ENCODE data around the gene CDH2. TPM values are rescaled to one million over a fixed set of nuclear protein-coding genes. Genes with fewer than 3 reads are reported as not detected.

The CDH2 gene
- total and polyA plus RNA-seq, 7 donors: under 0.01 to 8.2 (median 5.6) TPM; not detected in 1

DNA sequence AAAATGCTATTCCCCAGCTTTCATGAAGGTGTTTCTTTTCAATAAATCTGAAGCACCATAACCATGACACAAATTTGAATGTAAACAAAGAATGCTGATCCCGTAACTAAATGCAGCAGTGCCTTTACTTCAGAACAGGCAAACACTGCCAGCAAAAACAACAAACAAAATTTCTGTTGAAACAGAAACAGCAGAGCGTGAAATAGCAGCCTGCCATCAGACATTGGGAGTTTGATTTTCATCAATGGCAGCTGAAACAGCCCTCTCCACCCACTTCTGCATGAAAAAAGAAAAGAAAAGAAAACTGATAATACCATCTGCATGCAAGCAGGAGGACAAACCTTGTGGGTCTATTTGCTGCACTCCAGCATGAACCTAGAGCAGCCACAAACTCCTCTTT, 128.3 kb downstream of the CDH2 start:
- Histone ChIP-seq H3K27ac (no peak overlapping the region), H3K4me1 (no peaks in the 10 kb centered on the region), H3K36me3 (no peaks in the 10 kb centered on the region), H3K27me3 (no peaks in the 10 kb centered on the region), H3K4me3 (no peak overlapping the region), H3K9me3 (no peaks in the 10 kb centered on the region)
- no peak for DNase-seq
- TF ChIP-seq, protein P1, sequence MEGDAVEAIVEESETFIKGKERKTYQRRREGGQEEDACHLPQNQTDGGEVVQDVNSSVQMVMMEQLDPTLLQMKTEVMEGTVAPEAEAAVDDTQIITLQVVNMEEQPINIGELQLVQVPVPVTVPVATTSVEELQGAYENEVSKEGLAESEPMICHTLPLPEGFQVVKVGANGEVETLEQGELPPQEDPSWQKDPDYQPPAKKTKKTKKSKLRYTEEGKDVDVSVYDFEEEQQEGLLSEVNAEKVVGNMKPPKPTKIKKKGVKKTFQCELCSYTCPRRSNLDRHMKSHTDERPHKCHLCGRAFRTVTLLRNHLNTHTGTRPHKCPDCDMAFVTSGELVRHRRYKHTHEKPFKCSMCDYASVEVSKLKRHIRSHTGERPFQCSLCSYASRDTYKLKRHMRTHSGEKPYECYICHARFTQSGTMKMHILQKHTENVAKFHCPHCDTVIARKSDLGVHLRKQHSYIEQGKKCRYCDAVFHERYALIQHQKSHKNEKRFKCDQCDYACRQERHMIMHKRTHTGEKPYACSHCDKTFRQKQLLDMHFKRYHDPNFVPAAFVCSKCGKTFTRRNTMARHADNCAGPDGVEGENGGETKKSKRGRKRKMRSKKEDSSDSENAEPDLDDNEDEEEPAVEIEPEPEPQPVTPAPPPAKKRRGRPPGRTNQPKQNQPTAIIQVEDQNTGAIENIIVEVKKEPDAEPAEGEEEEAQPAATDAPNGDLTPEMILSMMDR (IDR thresholded peaks at IDR 0.05): no peak
- TF ChIP-seq POLR2AphosphoS5 (IDR thresholded peaks at IDR 0.05) (no peak), EP300 (IDR thresholded peaks at IDR 0.05) (no peak), POLR2A (IDR thresholded peaks at IDR 0.05) (no peak)
- intact Hi-C loops (cut with DNase I): no loop called here
- 66 to 79% methylated on average over 2 of the region's 2 CpGs for WGBS, 2 donors

DNA sequence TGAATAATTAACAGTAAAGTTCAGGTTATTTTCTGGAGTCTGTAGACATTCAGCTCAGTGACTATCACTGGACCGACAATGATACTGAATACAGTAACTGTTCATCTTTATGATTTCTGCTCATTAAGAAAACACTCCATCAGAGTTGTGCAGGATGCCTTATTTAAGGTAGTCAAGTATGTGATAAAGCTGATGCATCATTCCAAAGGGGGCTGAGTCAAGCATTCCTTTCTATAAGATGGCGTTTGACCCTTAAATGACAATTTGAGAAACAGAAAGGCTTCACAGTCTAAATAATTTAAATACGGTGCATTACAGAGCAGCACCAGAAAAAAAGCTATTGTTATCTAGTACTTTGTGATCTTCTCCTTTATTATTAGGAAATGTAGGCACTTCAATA, 131.1 kb downstream of the CDH2 start:
- 77 to 79% methylated on average over 3 of the region's 3 CpGs for WGBS, 2 donors

DNA sequence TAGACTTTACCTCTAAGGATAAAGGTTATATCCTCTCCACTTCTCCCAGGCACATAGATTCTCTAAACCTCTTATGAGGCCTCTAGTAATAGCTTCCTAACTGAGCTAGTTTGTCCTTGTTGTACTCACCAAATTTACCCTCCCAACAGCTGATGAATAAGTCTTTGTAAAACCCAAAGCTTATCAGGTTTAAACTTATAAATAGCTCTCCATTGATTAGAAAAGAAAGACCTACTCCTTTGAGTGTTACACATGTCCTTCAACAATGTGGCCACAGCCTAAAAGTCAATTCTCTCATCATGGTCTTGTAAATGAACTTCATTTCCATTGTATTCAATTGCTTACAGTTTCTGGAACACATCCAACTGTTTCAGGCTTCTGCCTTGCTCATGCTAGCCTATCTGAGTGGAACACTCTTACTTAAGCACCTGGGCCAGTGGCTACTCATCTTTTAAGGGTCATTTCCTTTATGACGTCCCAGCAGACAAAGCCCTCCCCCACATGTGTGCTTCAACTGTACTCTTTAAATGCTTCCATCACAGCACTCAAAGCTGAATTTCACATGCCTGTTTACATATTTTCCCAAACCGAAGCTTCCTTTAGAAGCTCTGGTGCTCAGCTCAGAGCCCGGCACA, 131.6 kb downstream of the CDH2 start:
- TF ChIP-seq POLR2AphosphoS5 (IDR thresholded peaks at IDR 0.05) (no peak), POLR2A (IDR thresholded peaks at IDR 0.05) (no peak), EP300 (IDR thresholded peaks at IDR 0.05) (no peak)
- TF ChIP-seq, protein P1 (IDR thresholded peaks at IDR 0.05): no peak
- 64 to 67% methylated on average over 3 of the region's 3 CpGs for WGBS, 2 donors
- Histone ChIP-seq H3K27ac (no peak overlapping the region), H3K9me3 (no peaks in the 10 kb centered on the region), H3K4me3 (no peak overlapping the region), H3K27me3 (no peaks in the 10 kb centered on the region), H3K4me1 (no peaks in the 10 kb centered on the region), H3K36me3 (no peaks in the 10 kb centered on the region)
- DNase-seq: no peak
- intact Hi-C loops (cut with DNase I): no loop called here

More for the DNA sequence above, 131.1 kb downstream of the CDH2 start:
- Histone ChIP-seq H3K4me1 (no peaks in the 10 kb centered on the region), H3K9me3 (no peaks in the 10 kb centered on the region), H3K36me3 (no peaks in the 10 kb centered on the region), H3K27me3 (no peaks in the 10 kb centered on the region), H3K4me3 (no peak overlapping the region), H3K27ac (no peak overlapping the region)
- intact Hi-C loops (cut with DNase I): no loop called here
- no peak for DNase-seq
- no peak for TF ChIP-seq POLR2A (IDR thresholded peaks at IDR 0.05)
- TF ChIP-seq, protein P1 (IDR thresholded peaks at IDR 0.05): no peak
- TF ChIP-seq EP300 (IDR thresholded peaks at IDR 0.05): no peak
- TF ChIP-seq POLR2AphosphoS5 (IDR thresholded peaks at IDR 0.05): no peak

DNA sequence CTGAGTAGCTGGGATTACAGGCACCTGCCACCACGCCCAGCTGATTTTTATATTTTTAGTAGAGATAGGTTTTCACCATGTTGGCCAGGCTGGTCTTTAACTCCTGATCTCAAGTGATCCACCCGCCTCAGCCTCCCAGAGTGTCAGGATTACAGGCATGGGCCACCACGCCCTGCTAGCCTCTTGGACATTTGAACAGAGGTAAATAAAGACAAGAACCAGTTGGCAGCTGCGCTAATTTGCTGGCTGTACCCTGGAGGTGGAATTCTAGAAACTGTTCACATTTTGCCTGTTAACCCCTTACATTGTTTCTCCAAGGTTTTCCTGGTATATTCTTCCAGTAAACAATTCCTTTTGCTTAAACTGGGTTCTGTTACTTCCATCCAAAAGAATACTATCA, 132.9 kb downstream of the CDH2 start:
- Histone ChIP-seq H3K9me3 (no peaks in the 10 kb centered on the region), H3K4me1 (no peaks in the 10 kb centered on the region), H3K36me3 (no peaks in the 10 kb centered on the region), H3K27ac (no peak overlapping the region), H3K4me3 (no peak overlapping the region), H3K27me3 (no peaks in the 10 kb centered on the region)
- WGBS, 2 donors: 50 to 76% methylated on average over 4 of the region's 4 CpGs
- intact Hi-C loops (cut with DNase I): no loop called here
- no peak for TF ChIP-seq EP300 (IDR thresholded peaks at IDR 0.05)
- TF ChIP-seq, protein P1 (IDR thresholded peaks at IDR 0.05): no peak
- TF ChIP-seq POLR2AphosphoS5 (IDR thresholded peaks at IDR 0.05): no peak
- no peak for TF ChIP-seq POLR2A (IDR thresholded peaks at IDR 0.05)
- DNase-seq: no peak

- Histone ChIP-seq H3K4me3 (no peak overlapping the region), H3K36me3 (no peaks in the 10 kb centered on the region), H3K4me1 (no peaks in the 10 kb centered on the region), H3K9me3 (no peaks in the 10 kb centered on the region), H3K27me3 (no peaks in the 10 kb centered on the region), H3K27ac (no peak overlapping the region)
- TF ChIP-seq POLR2A (IDR thresholded peaks at IDR 0.05) (no peak), POLR2AphosphoS5 (IDR thresholded peaks at IDR 0.05) (no peak), EP300 (IDR thresholded peaks at IDR 0.05) (no peak)
- TF ChIP-seq, protein P1 (IDR thresholded peaks at IDR 0.05): no peak
- WGBS, 2 donors: 71 to 82% methylated on average over 3 of the region's 3 CpGs
- intact Hi-C loops (cut with DNase I): no loop called here
- DNase-seq: no peak
Observed at GRCh38 chr18:28043631-28044030, 133.3 kb downstream of the CDH2 start.
